Caco-2 (cell line): ENCODE data around the gene ZMPSTE24. TPM values are rescaled to one million over a fixed set of nuclear protein-coding genes. Genes with fewer than 3 reads are reported as not detected.

Experiments used
- BruUV-seq: library from RNA; stranded (reverse); fragments of 400-500 nt; replicated peaks from 2 replicates; lab custom pipeline; 2021; lab: Mats Ljungman, UMichigan
- CTCF ChIA-PET: fragments of 300-600 bp; sonication (Branson Sonifier 250); formaldehyde crosslinking; loops from one replicate; lab custom pipeline; 2022; ENCODE audit warnings: antibody characterized with exemption; lab: Charles Lee
- POLR2A ChIA-PET: fragments of 300-600 bp; sonication (Branson Sonifier 250); formaldehyde crosslinking; loops from one replicate; lab custom pipeline; 2022; ENCODE audit warnings: antibody characterized with exemption; lab: Charles Lee
- DNase-seq, 2 experiments: peaks; one replicate each; pipeline versions ENCODE4 v3.0.0 to v3.0.0-alpha.2; 2020 to 2022
- H3K27me3 ChIP-seq: replicated peaks from 2 replicates; pipeline ENCODE4 v1.6.0; 2011; ENCODE audit warnings: low read length; ENCODE audit not compliant: control insufficient read depth, insufficient read depth
- H3K36me3 ChIP-seq: 2 replicates; pipeline ENCODE4 v1.5.1; 2011; ENCODE audit warnings: low read length; ENCODE audit not compliant: control insufficient read depth, insufficient read depth
- H3K4me1 ChIP-seq: fragments of 250-450 bp; sonication (Bioruptor Pico); 2 replicates; pipeline ENCODE4 v1.5.1; 2020; ENCODE audit warnings: mild to moderate bottlenecking
- H3K4me3 ChIP-seq: 2 replicates; pipeline ENCODE4 v1.5.1; 2011; ENCODE audit warnings: low read depth, mild to moderate bottlenecking, control low read depth, low read length
- H3K9me3 ChIP-seq: fragments of 250-450 bp; sonication (Bioruptor Pico); 2 replicates; pipeline ENCODE4 v1.5.1; 2020; ENCODE audit warnings: mild to moderate bottlenecking, moderate library complexity
- H3K27ac Mint-ChIP-seq: one replicate; pipeline ENCODE4 v1.8.0; 2022; ENCODE audit warnings: mixed read lengths; ENCODE audit not compliant: unreplicated experiment
- H3K27me3 Mint-ChIP-seq: one replicate; pipeline ENCODE4 v1.8.0; 2022; ENCODE audit warnings: mixed read lengths; ENCODE audit not compliant: insufficient read depth, unreplicated experiment
- H3K36me3 Mint-ChIP-seq: one replicate; pipeline ENCODE4 v1.8.0; 2022; ENCODE audit warnings: mild to moderate bottlenecking, mixed read lengths; ENCODE audit not compliant: insufficient read depth, unreplicated experiment
- H3K4me1 Mint-ChIP-seq: one replicate; pipeline ENCODE4 v1.8.0; 2022; ENCODE audit warnings: low read depth, mixed read lengths; ENCODE audit not compliant: unreplicated experiment
- H3K4me3 Mint-ChIP-seq: one replicate; pipeline ENCODE4 v1.8.0; 2022; ENCODE audit warnings: mild to moderate bottlenecking, moderate library complexity, mixed read lengths; ENCODE audit not compliant: unreplicated experiment
- H3K9me3 Mint-ChIP-seq: one replicate; pipeline ENCODE4 v1.8.0; 2022; ENCODE audit warnings: mixed read lengths; ENCODE audit not compliant: unreplicated experiment
- CTCF ChIP-seq, 2 experiments: fragments of 200-600 bp in 1 of 2; IDR thresholded peaks; 1 replicate in 1 of 2; 2 replicates in 1 of 2; pipeline versions ENCODE4 v1.5.1 to v1.8.0; 2011 to 2022; ENCODE audit warnings: antibody characterized with exemption in 1 of 2, control low read depth in 1 of 2, inconsistent platforms in 1 of 2, low read depth in 1 of 2, low read length in 1 of 2, mild to moderate bottlenecking in 1 of 2, moderate library complexity in 1 of 2; ENCODE audit not compliant: insufficient read depth in 1 of 2, severe bottlenecking in 1 of 2, unreplicated experiment in 1 of 2
- intact Hi-C: fragments of 100-400 bp; cut with micrococcal nuclease; formaldehyde crosslinking; loops from one replicate; pipeline ENCODE4 v1.10.0; 2022; ENCODE audit not compliant: unreplicated experiment
- total RNA-seq: library from RNA; stranded (reverse); gene quantifications from 2 replicates; pipeline ENCODE4 v1.2.3, GENCODE V29; 2022

Gene ZMPSTE24
- total RNA-seq, 1 experiment from 2014 or later, result 37.9 TPM

DNA sequence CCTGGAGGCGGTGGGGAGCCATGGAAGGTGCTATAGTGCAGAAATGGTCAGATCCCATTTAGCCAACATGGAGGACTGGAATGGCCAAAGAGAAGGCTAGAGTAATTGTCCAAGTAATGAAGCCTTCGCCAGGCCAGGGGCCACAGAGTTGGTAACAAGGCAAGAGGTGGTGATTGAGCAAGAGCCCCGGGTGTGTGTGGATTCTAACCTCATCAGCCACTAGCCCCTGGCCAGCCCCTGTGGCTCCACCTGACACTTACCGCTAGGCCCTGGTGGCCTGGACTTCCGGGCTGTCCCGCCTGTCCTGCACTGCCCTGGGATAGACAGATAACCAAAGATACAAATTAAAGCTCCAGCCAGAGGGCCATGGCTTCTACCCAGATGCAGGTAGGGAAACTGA is 49.1 kb downstream of the ZMPSTE24 start:
- CTCF ChIA-PET, result interaction anchor here (0.7 kb wide), 1 partner anchor 42 kb away, joined by 3 read pairs; no protein-coding TSS in a partner anchor
- Histone ChIP-seq H3K9me3 (no peaks in the 10 kb centered on the region), H3K27me3 (no peaks in the 10 kb centered on the region), H3K36me3 (no peaks in the 10 kb centered on the region), H3K4me3 (no peak overlapping the region), H3K4me1 (no peaks in the 10 kb centered on the region)
- Mint-ChIP-seq H3K4me3 (no peak overlapping the region), H3K4me1 (peaks cover 6% of the 10 kb centered on the region), H3K9me3 (no peaks in the 10 kb centered on the region), H3K36me3 (no peaks in the 10 kb centered on the region), H3K27ac (no peak overlapping the region), H3K27me3 (no peaks in the 10 kb centered on the region)
- no TSS peak for BruUV-seq
- POLR2A ChIA-PET, result no interaction called here
- no peak for TF ChIP-seq CTCF (IDR thresholded peaks at IDR 0.05; ENCODE audit: insufficient read depth in 1 of 2, low read depth in 1 of 2, low read length in 1 of 2, severe bottlenecking in 1 of 2, unreplicated experiment in 1 of 2)
- intact Hi-C loops, result loop anchor here (10.0 kb wide), 1 partner anchor 232 kb away; no protein-coding TSS in a partner anchor
- DNase-seq, result no peak

DNA sequence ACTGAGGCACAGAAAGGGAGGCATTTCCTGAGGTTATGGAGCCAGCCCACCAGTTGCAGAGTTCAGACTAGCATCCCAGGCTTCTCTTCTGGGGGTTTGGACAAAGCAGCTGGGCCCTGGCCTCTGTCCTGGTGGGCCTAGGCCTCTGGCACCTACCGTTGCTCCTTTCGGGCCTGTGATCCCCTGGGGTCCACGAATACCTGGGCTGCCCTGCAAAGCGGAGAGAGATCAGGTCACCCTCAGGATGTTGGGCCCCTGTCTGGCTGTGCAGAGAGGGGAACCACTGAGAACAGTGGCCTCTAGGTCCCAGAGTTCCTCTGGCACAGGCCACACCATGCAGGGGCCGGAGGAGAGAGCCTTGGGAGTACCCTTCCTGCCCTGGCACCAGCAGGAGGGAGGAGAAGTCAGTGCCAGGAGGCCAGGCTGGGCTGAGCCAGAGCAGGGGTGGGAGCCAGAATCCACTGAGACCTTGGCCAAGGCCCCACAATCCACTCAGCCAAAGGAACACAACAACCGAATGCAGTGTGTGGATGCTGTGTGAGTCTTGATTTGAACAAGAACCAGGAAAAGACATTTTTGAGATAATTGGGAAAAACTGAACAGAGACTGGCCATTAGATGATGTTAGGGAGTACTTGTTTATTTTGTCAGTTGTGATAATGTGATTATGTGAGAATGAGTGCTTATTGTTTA is 50.1 kb downstream of the ZMPSTE24 start:
- no peaks in the 10 kb centered on the region for H3K27me3 ChIP-seq
- no peak for DNase-seq
- no peaks in the 10 kb centered on the region for H3K36me3 ChIP-seq
- ChIA-PET POLR2A (no interaction called here), CTCF (no interaction called here)
- Mint-ChIP-seq H3K27ac (no peak overlapping the region), H3K27me3 (no peaks in the 10 kb centered on the region), H3K9me3 (no peaks in the 10 kb centered on the region), H3K36me3 (no peaks in the 10 kb centered on the region), H3K4me3 (no peak overlapping the region), H3K4me1 (peaks cover 6% of the 10 kb centered on the region)
- no peak for TF ChIP-seq CTCF (IDR thresholded peaks at IDR 0.05; ENCODE audit: insufficient read depth in 1 of 2, low read depth in 1 of 2, low read length in 1 of 2, severe bottlenecking in 1 of 2, unreplicated experiment in 1 of 2)
- no peak overlapping the region for H3K4me3 ChIP-seq
- H3K9me3 ChIP-seq, result no peaks in the 10 kb centered on the region
- intact Hi-C loops, result loop anchor here (10.0 kb wide), 1 partner anchor 233 kb away; no protein-coding TSS in a partner anchor
- H3K4me1 ChIP-seq, result no peaks in the 10 kb centered on the region
- no TSS peak for BruUV-seq

DNA sequence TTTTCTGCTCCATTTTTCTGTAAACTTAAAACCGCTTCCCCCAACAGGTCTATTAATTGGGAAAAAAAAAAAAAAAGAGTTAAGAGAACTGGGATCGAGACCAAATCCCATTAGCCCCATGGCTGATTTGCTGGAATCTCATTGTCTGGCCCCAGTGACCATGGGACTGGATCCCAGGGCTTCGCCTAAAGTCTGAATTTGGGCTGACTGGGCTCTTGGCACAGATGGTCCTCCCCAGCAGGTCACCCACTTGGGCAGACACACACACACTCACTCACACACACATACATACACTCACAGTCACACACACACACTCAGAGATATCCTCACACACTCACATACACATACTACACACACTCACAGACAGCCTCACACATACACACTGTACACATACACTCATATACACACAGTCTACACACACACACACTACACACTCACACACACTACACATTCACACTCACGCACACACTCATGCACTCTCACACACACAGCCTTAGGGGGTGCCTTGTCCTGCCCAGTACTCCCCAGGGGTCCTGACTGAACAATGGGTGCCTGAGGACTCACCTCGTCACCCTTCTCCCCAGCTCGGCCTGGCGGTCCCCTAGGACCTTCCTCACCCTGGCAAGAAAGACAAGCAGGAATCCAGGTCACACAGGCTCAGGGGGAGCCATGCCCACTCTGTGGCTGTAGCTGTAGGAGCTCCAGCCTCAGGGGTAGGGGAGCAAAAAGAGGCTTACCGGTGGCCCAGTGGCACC is 51.5 kb downstream of the ZMPSTE24 start:
- H3K4me3 ChIP-seq, result no peak overlapping the region
- no peaks in the 10 kb centered on the region for H3K36me3 ChIP-seq
- H3K9me3 ChIP-seq, result no peaks in the 10 kb centered on the region
- Mint-ChIP-seq H3K4me1 (peaks cover 6% of the 10 kb centered on the region), H3K27me3 (no peaks in the 10 kb centered on the region), H3K9me3 (no peaks in the 10 kb centered on the region), H3K36me3 (no peaks in the 10 kb centered on the region), H3K27ac (no peak overlapping the region), H3K4me3 (no peak overlapping the region)
- no TSS peak for BruUV-seq
- H3K27me3 ChIP-seq, result no peaks in the 10 kb centered on the region
- no peak for DNase-seq
- no peak for TF ChIP-seq CTCF (IDR thresholded peaks at IDR 0.05; ENCODE audit: insufficient read depth in 1 of 2, low read depth in 1 of 2, low read length in 1 of 2, severe bottlenecking in 1 of 2, unreplicated experiment in 1 of 2)
- ChIA-PET POLR2A (no interaction called here), CTCF (no interaction called here)
- intact Hi-C loops, result loop anchor here (10.0 kb wide), 2 partner anchors 55 to 235 kb away; partner anchors contain the start of gene ZMPSTE24
- no peaks in the 10 kb centered on the region for H3K4me1 ChIP-seq
